Chondrocyte (in vitro differentiated cells): ENCODE measurements around the gene PLA2G2D. TPM values are rescaled to one million over a fixed set of nuclear protein-coding genes. Genes with fewer than 3 reads are reported as not detected.

Experiments used
- DNase-seq: peaks from one replicate; pipeline ENCODE4 v3.0.0; 2021; ENCODE audit warnings: mixed read lengths, low spot score
- H3K27ac Mint-ChIP-seq: one replicate; pipeline ENCODE4 v1.8.0; 2021; ENCODE audit warnings: mild to moderate bottlenecking, moderate library complexity, mixed read lengths; ENCODE audit not compliant: unreplicated experiment
- H3K27me3 Mint-ChIP-seq: 2 replicates; pipeline ENCODE4 v1.8.0; 2021; ENCODE audit warnings: low read depth, mixed read lengths
- H3K36me3 Mint-ChIP-seq: 2 replicates; pipeline ENCODE4 v1.8.0; 2021; ENCODE audit warnings: low read depth, mixed read lengths
- H3K4me1 Mint-ChIP-seq: 2 replicates; pipeline ENCODE4 v1.8.0; 2021; ENCODE audit warnings: low read depth, mild to moderate bottlenecking, mixed read lengths
- H3K4me3 Mint-ChIP-seq: one replicate; pipeline ENCODE4 v1.8.0; 2021; ENCODE audit warnings: mild to moderate bottlenecking, moderate library complexity, mixed read lengths; ENCODE audit not compliant: unreplicated experiment
- H3K9me3 Mint-ChIP-seq: 2 replicates; pipeline ENCODE4 v1.8.0; 2021; ENCODE audit warnings: low read depth, mixed read lengths
- total RNA-seq: library from RNA; stranded (reverse); gene quantifications from 3 replicates; pipeline ENCODE4 v1.2.1, GENCODE V29; 2021
- TF ChIP-seq, protein P1 (sequence below): fragments of 200-600 bp; sonication (generic); IDR thresholded peaks from 2 replicates; pipeline ENCODE4 v1.5.0; 2021; ENCODE audit warnings: antibody characterized with exemption, mild to moderate bottlenecking, moderate library complexity

Gene PLA2G2D
- total RNA-seq, 1 donor from 2014 or later, result not detected

DNA sequence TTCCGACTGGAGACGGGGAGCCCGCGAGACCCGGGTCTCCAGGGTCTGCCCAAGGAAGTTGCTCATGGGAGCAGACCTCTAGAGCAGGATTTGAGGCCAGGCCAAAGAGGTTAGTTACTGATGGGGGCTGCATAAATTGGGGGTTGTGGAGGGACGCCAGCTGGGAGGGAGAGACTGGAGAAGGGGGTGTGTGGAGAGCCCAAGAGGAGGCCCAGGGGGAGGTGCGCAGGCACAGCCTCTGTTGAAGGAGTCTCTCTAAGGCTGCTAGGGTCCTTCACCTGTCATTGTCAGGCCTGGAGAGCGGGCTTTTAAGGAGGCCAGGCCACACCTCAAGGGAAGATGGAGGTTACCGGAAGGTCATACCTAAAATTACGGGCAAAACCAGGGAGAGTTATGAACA lies 49.0 kb downstream of the PLA2G2D start:
- H3K4me1 Mint-ChIP-seq, result no peaks in the 10 kb centered on the region
- TF ChIP-seq, protein P1, sequence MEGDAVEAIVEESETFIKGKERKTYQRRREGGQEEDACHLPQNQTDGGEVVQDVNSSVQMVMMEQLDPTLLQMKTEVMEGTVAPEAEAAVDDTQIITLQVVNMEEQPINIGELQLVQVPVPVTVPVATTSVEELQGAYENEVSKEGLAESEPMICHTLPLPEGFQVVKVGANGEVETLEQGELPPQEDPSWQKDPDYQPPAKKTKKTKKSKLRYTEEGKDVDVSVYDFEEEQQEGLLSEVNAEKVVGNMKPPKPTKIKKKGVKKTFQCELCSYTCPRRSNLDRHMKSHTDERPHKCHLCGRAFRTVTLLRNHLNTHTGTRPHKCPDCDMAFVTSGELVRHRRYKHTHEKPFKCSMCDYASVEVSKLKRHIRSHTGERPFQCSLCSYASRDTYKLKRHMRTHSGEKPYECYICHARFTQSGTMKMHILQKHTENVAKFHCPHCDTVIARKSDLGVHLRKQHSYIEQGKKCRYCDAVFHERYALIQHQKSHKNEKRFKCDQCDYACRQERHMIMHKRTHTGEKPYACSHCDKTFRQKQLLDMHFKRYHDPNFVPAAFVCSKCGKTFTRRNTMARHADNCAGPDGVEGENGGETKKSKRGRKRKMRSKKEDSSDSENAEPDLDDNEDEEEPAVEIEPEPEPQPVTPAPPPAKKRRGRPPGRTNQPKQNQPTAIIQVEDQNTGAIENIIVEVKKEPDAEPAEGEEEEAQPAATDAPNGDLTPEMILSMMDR, result no peak
- H3K4me3 Mint-ChIP-seq, result no peak overlapping the region
- H3K27me3 Mint-ChIP-seq, result peaks cover 17% of the 10 kb centered on the region
- no peak for DNase-seq
- no peak overlapping the region for H3K27ac Mint-ChIP-seq
- H3K36me3 Mint-ChIP-seq, result no peaks in the 10 kb centered on the region
- no peaks in the 10 kb centered on the region for H3K9me3 Mint-ChIP-seq

DNA sequence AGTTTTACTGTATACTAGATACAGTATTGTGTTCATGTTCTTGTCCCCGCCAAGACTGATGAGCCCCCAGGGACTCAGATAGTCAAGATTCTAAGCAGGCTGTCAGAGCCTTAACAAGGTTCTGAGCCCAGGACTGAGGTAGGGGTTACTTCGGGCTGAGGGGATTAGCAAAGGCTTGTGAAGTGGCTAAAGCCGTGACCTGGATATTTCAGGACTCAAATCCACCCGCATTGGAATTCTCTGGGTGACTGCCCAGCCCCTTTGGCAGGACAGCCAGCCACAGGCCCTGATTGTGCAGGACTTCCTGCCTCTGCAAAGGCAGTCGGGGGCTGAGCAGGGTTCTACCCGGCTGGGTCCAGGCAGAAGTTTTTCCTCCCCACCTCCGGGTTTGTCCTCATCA lies 49.5 kb downstream of the PLA2G2D start, which contains the start of gene PLA2G5:
PLA2G5 (plus strand) TSS at position 321 of the 400 bp plus-strand sequence. CDS start 14,637 bp downstream, outside the sequence.
- TF ChIP-seq, protein P1, result no peak
- no peaks in the 10 kb centered on the region for H3K36me3 Mint-ChIP-seq
- no peaks in the 10 kb centered on the region for H3K4me1 Mint-ChIP-seq
- no peaks in the 10 kb centered on the region for H3K9me3 Mint-ChIP-seq
- no peak for DNase-seq
- H3K27me3 Mint-ChIP-seq, result peaks cover 17% of the 10 kb centered on the region
- no peak within 1 kb of the TSS for H3K4me3 Mint-ChIP-seq
- no peak within 1 kb of the TSS for H3K27ac Mint-ChIP-seq

DNA sequence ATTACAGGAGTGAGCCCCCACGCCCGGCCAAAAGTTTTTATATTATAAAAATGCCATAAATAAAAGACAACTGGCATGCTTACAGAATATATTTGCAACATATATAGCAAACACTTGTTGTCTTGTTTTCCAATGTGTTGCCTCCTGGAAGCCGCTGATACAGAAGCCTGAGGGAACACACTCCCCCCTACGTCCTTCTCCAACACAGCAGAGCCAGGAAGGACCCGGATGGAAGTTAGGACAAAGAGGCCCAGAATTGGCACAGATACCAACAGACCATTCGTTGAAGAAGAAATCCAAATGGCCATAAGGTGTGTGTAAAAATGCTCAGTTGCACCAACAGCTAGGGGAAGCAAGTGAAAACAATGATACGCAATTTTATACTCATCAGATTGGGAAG lies 50.6 kb downstream of the PLA2G2D start:
- peaks cover 14% of the 10 kb centered on the region for H3K27me3 Mint-ChIP-seq
- no peak for DNase-seq
- H3K27ac Mint-ChIP-seq, result no peak overlapping the region
- H3K9me3 Mint-ChIP-seq, result no peaks in the 10 kb centered on the region
- TF ChIP-seq, protein P1, result no peak
- no peaks in the 10 kb centered on the region for H3K36me3 Mint-ChIP-seq
- no peaks in the 10 kb centered on the region for H3K4me1 Mint-ChIP-seq
- no peak overlapping the region for H3K4me3 Mint-ChIP-seq

DNA sequence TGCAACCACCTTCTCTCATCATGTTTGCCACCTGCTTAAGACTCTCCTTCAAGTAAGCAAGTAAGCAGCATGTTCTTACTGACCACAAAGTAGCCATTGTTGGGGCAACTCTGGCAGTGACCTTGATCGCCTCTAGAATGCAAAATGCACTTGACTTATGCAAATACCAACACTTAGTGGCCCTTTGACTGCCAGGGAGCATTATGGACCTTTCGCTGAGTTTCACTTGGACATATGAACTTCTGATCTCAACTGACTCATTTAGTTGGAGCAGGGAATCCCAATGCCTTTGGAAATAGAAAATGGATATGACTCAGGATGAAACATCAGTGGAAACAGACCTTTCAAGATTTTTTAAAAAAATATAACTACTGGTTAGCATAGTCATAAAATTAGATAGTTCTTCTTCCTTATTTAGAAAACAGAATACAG lies 55.5 kb downstream of the PLA2G2D start:
- Mint-ChIP-seq H3K27me3 (peaks cover 6% of the 10 kb centered on the region), H3K36me3 (no peaks in the 10 kb centered on the region), H3K9me3 (peaks cover 2% of the 10 kb centered on the region), H3K4me1 (no peaks in the 10 kb centered on the region), H3K27ac (no peak overlapping the region), H3K4me3 (no peak overlapping the region)
- TF ChIP-seq, protein P1, result no peak
- DNase-seq, result no peak

Other genes starting within 250 kb of the PLA2G2D start
- gene OTUD3, start 237.1 kb downstream of the PLA2G2D start, total RNA-seq, result 6.4 to 9.3 TPM (median 6.5 TPM) in 3 replicates
- not detected in 3 replicates for gene PLA2G2E, start 195.9 kb downstream of the PLA2G2D start, total RNA-seq
- gene PLA2G2A, start 139.9 kb downstream of the PLA2G2D start, total RNA-seq, result not detected in 3 replicates
- gene PLA2G5, start 49.3 kb downstream of the PLA2G2D start, total RNA-seq, result not detected in 3 replicates
- gene PLA2G2F, start 19.8 kb upstream of the PLA2G2D start, total RNA-seq, result not detected in 3 replicates
- not detected in 3 replicates for gene UBXN10, start 66.6 kb upstream of the PLA2G2D start, total RNA-seq
- gene PLA2G2C, start 67.0 kb upstream of the PLA2G2D start, total RNA-seq, result not detected in 3 replicates
- not detected in 3 replicates for gene VWA5B1, start 171.3 kb upstream of the PLA2G2D start, total RNA-seq